ENCODE results near the gene ERI3. TPM values are rescaled to one million over a fixed set of nuclear protein-coding genes. Genes with fewer than 3 reads are reported as not detected.

Gene ERI3
- total RNA-seq, 1 experiment from 2014 or later: 74.2 TPM

GRCh38 chr1:44263568-44264450 lies 91.2 kb downstream of the ERI3 start:
- Histone ChIP-seq H3K9me3 (ENCODE audit: control insufficient read depth in 1 of 2, insufficient read depth in 1 of 2, low read depth in 1 of 2, low read length in 2 of 2) (no peaks in the 10 kb centered on the region), H3K4me3 (replicated peaks in 1 of 2; ENCODE audit: low read depth in 1 of 2, low read length in 2 of 2) (no peak overlapping the region), H3K4me1 (ENCODE audit: control insufficient read depth in 1 of 2, insufficient read depth in 2 of 2, low read length in 2 of 2) (no peaks in the 10 kb centered on the region), H3K4me2 (ENCODE audit: low read length) (no peak overlapping the region), H3K79me2 (ENCODE audit: insufficient read depth, low read length) (no peaks in the 10 kb centered on the region), H2AFZ (ENCODE audit: low read depth, low read length, poor library complexity, severe bottlenecking) (no peak overlapping the region), H3K36me3 (ENCODE audit: control insufficient read depth in 1 of 2, insufficient read depth in 2 of 2, low read length in 2 of 2) (no peaks in the 10 kb centered on the region), H3K27me3 (ENCODE audit: insufficient read depth, low read length) (no peaks in the 10 kb centered on the region), H3K27ac (ENCODE audit: low read depth, low read length) (no peak overlapping the region), H3K9ac (ENCODE audit: low read length) (no peak overlapping the region), H3K9me2 (ENCODE audit: insufficient read depth) (no peaks in the 10 kb centered on the region), H4K20me1 (ENCODE audit: insufficient read depth) (no peaks in the 10 kb centered on the region)
- CTCF ChIA-PET: no interaction called here
- BruUV-seq (replicated peaks): no TSS peak
- no peak for DNase-seq (ENCODE audit: low read depth, low spot score)
- RAD21 ChIA-PET (ENCODE audit: low non-redundant PET in 1 of 2, low total read pairs in 2 of 2, uncharacterized antibody in 2 of 2, unreplicated experiment in 2 of 2): no interaction called here
- ATAC-seq: no peak
- intact Hi-C loops (cut with micrococcal nuclease): no loop called here
- POLR2A ChIA-PET: no interaction called here
- TF ChIP-seq JUND (IDR thresholded peaks at IDR 0.05): no peak
- TF ChIP-seq EZH2 (IDR thresholded peaks at IDR 0.05): no peak
- TF ChIP-seq POLR2AphosphoS5 (IDR thresholded peaks at IDR 0.05; ENCODE audit: low read depth, low read length): no peak
- no peak for TF ChIP-seq ZBTB33 (IDR thresholded peaks at IDR 0.05; ENCODE audit: extremely low read depth, insufficient replicate concordance, low read length)
- TF ChIP-seq REST (IDR thresholded peaks at IDR 0.05; ENCODE audit: low read depth): no peak
- no peak for TF ChIP-seq ELF1 (IDR thresholded peaks at IDR 0.05; ENCODE audit: borderline replicate concordance, low read depth)
- no peak for TF ChIP-seq FOSL1 (IDR thresholded peaks at IDR 0.05; ENCODE audit: low read depth)
- TF ChIP-seq SRF (IDR thresholded peaks at IDR 0.05; ENCODE audit: low read depth): no peak

Data from HCT116 (cell line).